ENCODE results near the gene KRTAP9-4. TPM values are rescaled to one million over a fixed set of nuclear protein-coding genes. Genes with fewer than 3 reads are reported as not detected.

KRTAP9-4 gene
- total RNA-seq, 1 experiment from 2014 or later: not detected

DNA sequence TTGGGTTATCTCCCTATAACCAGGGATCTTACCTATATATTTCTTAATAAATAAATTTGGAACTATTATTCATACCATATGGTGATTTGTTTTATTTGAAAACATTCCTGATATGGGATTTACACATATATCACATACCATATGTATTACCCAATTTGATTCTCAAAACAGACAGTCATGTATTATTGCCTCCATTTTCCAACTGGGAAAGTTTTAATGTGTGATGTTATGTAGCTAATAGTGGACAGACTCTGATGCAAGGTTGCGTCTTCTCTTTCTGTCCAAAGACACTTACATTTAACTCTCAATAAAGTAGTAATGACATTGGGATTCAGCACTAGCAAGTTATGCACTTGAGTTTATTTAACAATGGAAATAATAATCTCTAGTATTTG is 6.8 kb downstream of the KRTAP9-4 start:
- H3K4me1 Mint-ChIP-seq (ENCODE audit: low read depth, unreplicated experiment): no peaks in the 10 kb centered on the region
- intact Hi-C loops (cut with micrococcal nuclease; ENCODE audit: unreplicated experiment): no loop called here
- no TSS peak for BruUV-seq (replicated peaks)
- DNase-seq: no peak
- H3K36me3 Mint-ChIP-seq (ENCODE audit: insufficient read depth, unreplicated experiment): no peaks in the 10 kb centered on the region
- CTCF ChIA-PET: no interaction called here
- H3K27ac Mint-ChIP-seq (ENCODE audit: unreplicated experiment): no peak overlapping the region
- H3K4me3 Mint-ChIP-seq (ENCODE audit: low read depth, unreplicated experiment): no peak overlapping the region
- TF ChIP-seq, protein P1, sequence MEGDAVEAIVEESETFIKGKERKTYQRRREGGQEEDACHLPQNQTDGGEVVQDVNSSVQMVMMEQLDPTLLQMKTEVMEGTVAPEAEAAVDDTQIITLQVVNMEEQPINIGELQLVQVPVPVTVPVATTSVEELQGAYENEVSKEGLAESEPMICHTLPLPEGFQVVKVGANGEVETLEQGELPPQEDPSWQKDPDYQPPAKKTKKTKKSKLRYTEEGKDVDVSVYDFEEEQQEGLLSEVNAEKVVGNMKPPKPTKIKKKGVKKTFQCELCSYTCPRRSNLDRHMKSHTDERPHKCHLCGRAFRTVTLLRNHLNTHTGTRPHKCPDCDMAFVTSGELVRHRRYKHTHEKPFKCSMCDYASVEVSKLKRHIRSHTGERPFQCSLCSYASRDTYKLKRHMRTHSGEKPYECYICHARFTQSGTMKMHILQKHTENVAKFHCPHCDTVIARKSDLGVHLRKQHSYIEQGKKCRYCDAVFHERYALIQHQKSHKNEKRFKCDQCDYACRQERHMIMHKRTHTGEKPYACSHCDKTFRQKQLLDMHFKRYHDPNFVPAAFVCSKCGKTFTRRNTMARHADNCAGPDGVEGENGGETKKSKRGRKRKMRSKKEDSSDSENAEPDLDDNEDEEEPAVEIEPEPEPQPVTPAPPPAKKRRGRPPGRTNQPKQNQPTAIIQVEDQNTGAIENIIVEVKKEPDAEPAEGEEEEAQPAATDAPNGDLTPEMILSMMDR (IDR thresholded peaks at IDR 0.05; ENCODE audit: unreplicated experiment): no peak
- H3K9me3 Mint-ChIP-seq (ENCODE audit: low read depth, unreplicated experiment): no peaks in the 10 kb centered on the region
- peaks cover 22% of the 10 kb centered on the region for H3K27me3 Mint-ChIP-seq (ENCODE audit: unreplicated experiment)

DNA sequence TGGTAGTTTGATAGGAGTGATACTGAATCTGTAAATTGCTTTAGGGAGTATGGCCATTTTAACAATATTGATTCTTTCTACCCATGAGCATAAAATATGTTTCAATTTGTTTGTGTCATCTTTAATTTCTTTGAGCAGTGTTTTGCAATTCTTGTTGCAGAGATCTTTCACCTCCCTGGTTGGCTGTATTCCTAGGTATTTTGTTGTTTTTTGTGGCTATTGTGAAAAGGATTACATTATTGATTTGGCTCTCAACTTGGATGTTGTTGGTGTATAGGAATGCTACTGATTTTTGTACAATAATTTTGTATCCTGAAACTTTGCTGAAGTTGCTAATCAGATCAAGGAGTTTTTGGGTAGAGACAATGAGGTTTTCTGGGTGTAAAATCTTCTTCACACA is 8.9 kb downstream of the KRTAP9-4 start:
- intact Hi-C loops (cut with micrococcal nuclease; ENCODE audit: unreplicated experiment): no loop called here
- CTCF ChIA-PET: interaction anchor here (1.0 kb wide), 1 partner anchor 13 kb away, joined by 3 read pairs; no protein-coding TSS in a partner anchor
- H3K27ac Mint-ChIP-seq (ENCODE audit: unreplicated experiment): no peak overlapping the region
- no peaks in the 10 kb centered on the region for H3K9me3 Mint-ChIP-seq (ENCODE audit: low read depth, unreplicated experiment)
- H3K4me3 Mint-ChIP-seq (ENCODE audit: low read depth, unreplicated experiment): no peak overlapping the region
- DNase-seq: no peak
- BruUV-seq (replicated peaks): no TSS peak
- H3K36me3 Mint-ChIP-seq (ENCODE audit: insufficient read depth, unreplicated experiment): no peaks in the 10 kb centered on the region
- TF ChIP-seq, protein P1 (IDR thresholded peaks at IDR 0.05; ENCODE audit: unreplicated experiment): no peak
- no peaks in the 10 kb centered on the region for H3K4me1 Mint-ChIP-seq (ENCODE audit: low read depth, unreplicated experiment)
- peaks cover 15% of the 10 kb centered on the region for H3K27me3 Mint-ChIP-seq (ENCODE audit: unreplicated experiment)

DNA sequence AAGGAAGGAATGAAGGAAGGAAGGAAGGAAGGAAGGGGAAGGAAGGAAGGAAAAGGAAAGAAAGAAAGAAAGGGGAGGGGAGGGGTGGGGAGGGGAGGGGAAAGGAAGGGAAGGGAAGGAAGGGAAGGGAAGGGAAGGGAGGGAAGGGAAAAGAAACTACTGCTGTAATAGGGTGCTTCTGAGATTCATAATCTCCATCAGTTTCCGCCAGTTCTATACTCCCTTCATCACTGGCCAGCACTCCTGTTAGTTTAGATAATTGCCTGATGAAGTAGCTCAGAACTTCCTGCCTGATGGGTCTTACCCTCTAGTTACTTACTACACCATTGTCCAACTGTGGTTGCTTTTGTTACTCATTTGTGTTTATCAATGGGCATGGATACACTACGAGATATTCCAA is 13.7 kb downstream of the KRTAP9-4 start:
- TF ChIP-seq, protein P1 (IDR thresholded peaks at IDR 0.05; ENCODE audit: unreplicated experiment): no peak
- no peak overlapping the region for H3K27ac Mint-ChIP-seq (ENCODE audit: unreplicated experiment)
- intact Hi-C loops (cut with micrococcal nuclease; ENCODE audit: unreplicated experiment): no loop called here
- DNase-seq: no peak
- no peak overlapping the region for H3K4me3 Mint-ChIP-seq (ENCODE audit: low read depth, unreplicated experiment)
- H3K27me3 Mint-ChIP-seq (ENCODE audit: unreplicated experiment): peaks cover 14% of the 10 kb centered on the region
- CTCF ChIA-PET: no interaction called here
- no peaks in the 10 kb centered on the region for H3K36me3 Mint-ChIP-seq (ENCODE audit: insufficient read depth, unreplicated experiment)
- no peaks in the 10 kb centered on the region for H3K9me3 Mint-ChIP-seq (ENCODE audit: low read depth, unreplicated experiment)
- no TSS peak for BruUV-seq (replicated peaks)
- no peaks in the 10 kb centered on the region for H3K4me1 Mint-ChIP-seq (ENCODE audit: low read depth, unreplicated experiment)

DNA sequence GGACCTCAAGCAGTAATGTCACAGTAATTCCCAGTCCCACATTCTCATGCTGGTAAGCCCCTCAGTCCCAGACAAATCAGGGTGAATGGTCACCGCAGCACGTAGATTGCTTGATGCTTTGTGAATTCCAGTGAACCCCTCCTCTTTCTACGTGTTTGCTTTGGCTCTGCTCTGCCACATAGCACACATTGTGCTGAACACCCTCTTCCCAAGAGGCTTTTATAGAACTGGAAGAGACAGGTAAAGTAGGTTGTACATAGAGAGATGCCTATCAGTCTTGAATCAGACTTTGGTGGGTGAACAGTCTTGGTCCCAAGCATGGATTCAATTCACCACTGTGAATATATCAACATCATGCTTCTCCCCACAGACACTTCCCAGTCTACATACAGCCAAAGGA is 15.1 kb downstream of the KRTAP9-4 start:
- TF ChIP-seq, protein P1 (IDR thresholded peaks at IDR 0.05; ENCODE audit: unreplicated experiment): no peak
- Mint-ChIP-seq H3K4me1 (ENCODE audit: low read depth, unreplicated experiment) (no peaks in the 10 kb centered on the region), H3K27me3 (ENCODE audit: unreplicated experiment) (peaks cover 14% of the 10 kb centered on the region), H3K9me3 (ENCODE audit: low read depth, unreplicated experiment) (no peaks in the 10 kb centered on the region), H3K4me3 (ENCODE audit: low read depth, unreplicated experiment) (no peak overlapping the region), H3K27ac (ENCODE audit: unreplicated experiment) (no peak overlapping the region), H3K36me3 (ENCODE audit: insufficient read depth, unreplicated experiment) (no peaks in the 10 kb centered on the region)
- no TSS peak for BruUV-seq (replicated peaks)
- no peak for DNase-seq
- intact Hi-C loops (cut with micrococcal nuclease; ENCODE audit: unreplicated experiment): no loop called here
- CTCF ChIA-PET: interaction anchor here (1.8 kb wide), 1 partner anchor 11 kb away, joined by 6 read pairs; the partner anchor contains the start of gene KRTAP9-7

Measured in Calu3 (cell line).